IMR-90 (cell line): ENCODE data around the gene ILF2. TPM values are rescaled to one million over a fixed set of nuclear protein-coding genes. Genes with fewer than 3 reads are reported as not detected.

Source experiments
- BHLHE40 ChIP-seq: fragments of 150-350 bp; IDR thresholded peaks from 2 replicates; pipeline ENCODE4 v1.6.1; 2016; ENCODE audit warnings: mild to moderate bottlenecking, low read depth, low read length
- ELK1 ChIP-seq: fragments of 150-350 bp; IDR thresholded peaks from 2 replicates; pipeline ENCODE4 v1.6.1; 2016; ENCODE audit warnings: low read depth, mild to moderate bottlenecking, low read length, moderate library complexity, borderline replicate concordance
- polyA plus RNA-seq, 3 experiments: library from polyadenylated mRNA; depleted of rRNA; stranded (reverse); fragments of >200 nt; gene quantifications; 2 replicates each; pipeline ENCODE4 v1.2.3, GENCODE V29; 2012; ENCODE audit warnings: low replicate concordance in 1 of 3
- total RNA-seq: library from RNA; depleted of rRNA; stranded (reverse); fragments of >200 nt; gene quantifications from 2 replicates; pipeline ENCODE4 v1.2.3, GENCODE V29; 2012

Gene ILF2
- total and polyA plus RNA-seq, 2 of the 4 experiments (the other 2 are of a cell fraction) = 273 to 504 TPM

- TF ChIP-seq ELK1 (no peak), BHLHE40 (no peak)
These were observed 42.8 kb downstream of the ILF2 start, which contains the start of gene S100A1 (continued) for GRCh38 chr1:153627715-153628626.
